A673 (cell line): ENCODE data around the gene BAZ1A.

Experiments
- EZH2 ChIP-seq: fragments of 200-600 bp; sonication (generic); IDR thresholded peaks from 2 replicates; pipeline ENCODE4 v1.6.1; 2017; ENCODE audit warnings: borderline replicate concordance, low read depth, mild to moderate bottlenecking, mixed read lengths, antibody characterized with exemption, low read length; ENCODE audit not compliant: poor library complexity, severe bottlenecking
- TF ChIP-seq, protein P1 (sequence below): fragments of 300-800, 200-600 bp; sonication (generic); conservative IDR thresholded peaks from 2 replicates; pipeline ENCODE4 v1.5.1; 2017; ENCODE audit warnings: low read depth, mild to moderate bottlenecking, antibody characterized with exemption, low read length, moderate library complexity, mixed read lengths

DNA sequence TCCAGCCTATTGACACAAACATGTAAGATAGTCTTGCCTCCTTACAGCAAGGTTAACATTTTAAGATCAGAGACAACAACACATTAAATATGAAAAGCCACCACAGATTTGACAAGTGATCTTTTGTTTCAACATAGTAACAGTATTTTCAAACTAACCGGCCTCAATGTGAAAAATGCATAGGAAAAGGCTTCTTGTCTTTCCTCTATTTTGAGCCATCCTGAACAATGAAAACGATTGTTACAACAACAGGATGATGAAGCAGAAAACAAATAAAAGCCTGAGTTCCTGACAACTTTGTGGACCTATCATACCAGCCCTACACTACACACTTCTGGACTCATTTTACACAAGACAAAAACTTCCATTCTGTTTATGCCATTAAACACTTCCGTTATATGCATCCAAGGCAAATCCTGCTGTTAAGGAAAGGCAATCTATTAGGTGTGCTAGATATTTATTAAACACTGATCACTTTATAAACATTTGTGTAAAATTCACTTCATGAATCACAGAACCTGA lies 37.3 kb downstream of the BAZ1A start:
- TF ChIP-seq, protein P1, sequence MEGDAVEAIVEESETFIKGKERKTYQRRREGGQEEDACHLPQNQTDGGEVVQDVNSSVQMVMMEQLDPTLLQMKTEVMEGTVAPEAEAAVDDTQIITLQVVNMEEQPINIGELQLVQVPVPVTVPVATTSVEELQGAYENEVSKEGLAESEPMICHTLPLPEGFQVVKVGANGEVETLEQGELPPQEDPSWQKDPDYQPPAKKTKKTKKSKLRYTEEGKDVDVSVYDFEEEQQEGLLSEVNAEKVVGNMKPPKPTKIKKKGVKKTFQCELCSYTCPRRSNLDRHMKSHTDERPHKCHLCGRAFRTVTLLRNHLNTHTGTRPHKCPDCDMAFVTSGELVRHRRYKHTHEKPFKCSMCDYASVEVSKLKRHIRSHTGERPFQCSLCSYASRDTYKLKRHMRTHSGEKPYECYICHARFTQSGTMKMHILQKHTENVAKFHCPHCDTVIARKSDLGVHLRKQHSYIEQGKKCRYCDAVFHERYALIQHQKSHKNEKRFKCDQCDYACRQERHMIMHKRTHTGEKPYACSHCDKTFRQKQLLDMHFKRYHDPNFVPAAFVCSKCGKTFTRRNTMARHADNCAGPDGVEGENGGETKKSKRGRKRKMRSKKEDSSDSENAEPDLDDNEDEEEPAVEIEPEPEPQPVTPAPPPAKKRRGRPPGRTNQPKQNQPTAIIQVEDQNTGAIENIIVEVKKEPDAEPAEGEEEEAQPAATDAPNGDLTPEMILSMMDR: no peak
- no peak for TF ChIP-seq EZH2
